HG03575 (cell line): ENCODE measurements around the gene SLC25A10.
"Not testable (repeated sequence)": the region's sequence is repeated elsewhere in the genome, so short reads cannot be mapped to it uniquely, and the experiment has no call there.

Experiments
- ATAC-seq: cut with Tn5 transposase; IDR thresholded peaks from one replicate; pipeline ENCODE4 v1.9.1; 2021; ENCODE audit not compliant: unreplicated experiment, insufficient number of reproducible peaks, low FRiP score; ENCODE audit errors: extremely low read depth

The SLC25A10 gene, protein sequence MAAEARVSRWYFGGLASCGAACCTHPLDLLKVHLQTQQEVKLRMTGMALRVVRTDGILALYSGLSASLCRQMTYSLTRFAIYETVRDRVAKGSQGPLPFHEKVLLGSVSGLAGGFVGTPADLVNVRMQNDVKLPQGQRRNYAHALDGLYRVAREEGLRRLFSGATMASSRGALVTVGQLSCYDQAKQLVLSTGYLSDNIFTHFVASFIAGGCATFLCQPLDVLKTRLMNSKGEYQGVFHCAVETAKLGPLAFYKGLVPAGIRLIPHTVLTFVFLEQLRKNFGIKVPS

GRCh38 chr17:81711814-81712467 is at the start of gene SLC25A10:
Gene SLC25A10 (plus strand): TSS chr17:81712284. CDS start chr17:81712427, 143 bp downstream.
- ATAC-seq = no peak

- no peak for ATAC-seq
Measured at GRCh38 chr17:81664051-81664470, 48.0 kb upstream of the SLC25A10 start.

GRCh38 chr17:81665205-81666091 is 46.6 kb upstream of the SLC25A10 start:
- ATAC-seq = no peak

DNA sequence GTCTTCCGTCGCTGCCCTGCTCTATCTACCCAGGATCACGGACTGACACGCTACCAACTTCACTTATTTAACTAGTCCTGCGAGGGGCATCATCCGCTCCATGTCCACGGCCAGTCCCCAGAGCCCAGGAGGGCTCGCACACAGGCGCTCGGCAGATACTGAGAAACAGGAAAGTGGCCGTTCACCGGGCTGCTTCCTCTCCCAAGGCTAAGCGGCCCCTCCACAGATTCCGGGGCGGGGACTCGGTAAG is 46.1 kb upstream of the SLC25A10 start:
- ATAC-seq = no peak

GRCh38 chr17:81666342-81667191 is 45.5 kb upstream of the SLC25A10 start, which contains the start of the genes CCDC137 and OXLD1:
Gene CCDC137 (plus strand): TSS chr17:81666737. CDS start chr17:81666767, 30 bp downstream.
Gene OXLD1 (minus strand): TSS chr17:81666605. CDS start chr17:81666577, 28 bp downstream.
- no peak for ATAC-seq

- ATAC-seq = no peak
Measured at GRCh38 chr17:81667754-81668153, 44.3 kb upstream of the SLC25A10 start.

- ATAC-seq = no peak
Measured at GRCh38 chr17:81672504-81672903, 39.6 kb upstream of the SLC25A10 start.

DNA sequence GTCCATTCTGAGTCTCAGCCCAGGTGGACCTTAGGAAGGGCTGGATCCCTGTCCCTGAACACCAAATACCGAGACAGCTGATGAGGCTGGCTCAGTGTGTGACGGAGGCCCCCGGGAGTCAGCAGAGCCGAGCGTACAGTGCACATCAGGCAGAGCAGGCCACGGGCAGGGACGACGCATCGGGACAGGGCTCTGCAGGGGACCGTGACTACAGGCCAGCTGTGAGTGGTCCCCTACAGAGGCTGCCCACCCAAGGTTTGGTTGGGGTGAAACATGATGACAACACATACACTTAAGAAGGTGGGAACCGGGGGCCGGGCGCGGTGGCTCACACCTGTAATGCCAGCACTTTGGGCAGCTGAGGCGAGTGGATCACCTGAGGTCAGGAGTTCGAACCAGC is 39.1 kb upstream of the SLC25A10 start:
- no peak for ATAC-seq

DNA sequence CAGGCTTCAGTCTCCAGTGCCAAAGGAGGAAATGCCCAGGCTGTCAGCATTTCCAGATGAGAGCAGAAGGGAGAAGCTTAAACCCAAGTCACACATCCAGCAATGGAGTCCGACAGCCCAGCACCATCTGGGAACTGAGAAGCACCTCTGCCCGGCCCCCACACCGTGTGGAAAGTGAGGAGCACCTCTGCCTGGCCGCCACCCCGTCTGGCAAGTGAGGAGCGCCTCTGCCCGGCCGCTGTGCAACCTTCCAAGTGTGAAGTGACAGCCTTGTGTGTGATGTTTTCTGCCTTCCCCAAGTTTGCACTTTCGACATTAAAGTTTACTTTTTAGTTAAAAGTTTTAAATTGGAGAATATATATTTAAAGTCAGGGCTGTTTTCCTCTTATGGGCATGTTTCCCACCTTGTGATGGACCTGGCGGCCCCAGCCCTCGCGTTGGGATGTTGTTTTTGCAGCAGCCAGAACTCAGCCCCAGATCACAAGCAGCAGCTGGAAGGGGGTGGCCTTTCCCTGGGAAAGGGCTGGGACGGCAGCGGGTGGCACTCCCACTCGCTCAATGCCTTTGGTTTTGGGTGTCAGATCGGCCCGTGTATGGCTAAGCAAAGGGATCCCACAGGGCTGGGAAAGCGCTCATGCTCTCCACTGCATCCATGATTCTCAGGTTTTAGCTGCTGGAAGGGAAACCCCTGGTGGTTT is 38.4 kb upstream of the SLC25A10 start:
- ATAC-seq = no peak

DNA sequence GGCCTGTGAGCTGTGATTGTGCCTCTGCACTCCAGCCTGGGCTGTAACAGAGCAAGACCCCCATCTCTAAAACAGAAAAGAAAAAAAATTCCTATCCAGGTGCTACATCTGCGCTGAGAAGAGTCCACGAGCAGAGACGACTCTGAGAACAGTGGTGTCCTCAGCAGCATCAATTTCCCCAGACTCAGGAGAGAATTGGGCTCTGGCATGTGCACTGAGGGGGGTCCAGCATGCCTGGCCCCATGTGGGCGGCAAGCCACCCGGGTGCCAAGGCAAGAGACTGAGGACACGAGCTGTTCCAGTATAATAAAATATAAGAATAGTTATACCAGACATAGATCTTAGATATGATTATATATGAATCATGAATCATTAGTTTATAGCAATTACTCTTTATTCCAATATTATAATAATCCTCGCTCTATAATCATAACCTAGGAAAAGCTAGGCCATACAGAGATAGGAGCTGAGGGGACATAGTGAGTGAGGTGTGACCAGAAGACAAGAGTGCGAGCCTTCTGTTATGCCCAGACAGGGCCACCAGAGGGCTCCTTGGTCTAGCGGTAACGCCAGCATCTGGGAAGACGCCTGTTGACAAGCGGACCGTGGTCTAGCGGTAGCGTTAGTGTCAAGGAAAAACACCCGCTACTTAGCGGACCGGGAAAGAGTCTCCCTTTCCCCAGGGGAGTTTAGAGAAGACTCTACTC is 36.4 kb upstream of the SLC25A10 start:
- not testable (repeated sequence) for ATAC-seq

DNA sequence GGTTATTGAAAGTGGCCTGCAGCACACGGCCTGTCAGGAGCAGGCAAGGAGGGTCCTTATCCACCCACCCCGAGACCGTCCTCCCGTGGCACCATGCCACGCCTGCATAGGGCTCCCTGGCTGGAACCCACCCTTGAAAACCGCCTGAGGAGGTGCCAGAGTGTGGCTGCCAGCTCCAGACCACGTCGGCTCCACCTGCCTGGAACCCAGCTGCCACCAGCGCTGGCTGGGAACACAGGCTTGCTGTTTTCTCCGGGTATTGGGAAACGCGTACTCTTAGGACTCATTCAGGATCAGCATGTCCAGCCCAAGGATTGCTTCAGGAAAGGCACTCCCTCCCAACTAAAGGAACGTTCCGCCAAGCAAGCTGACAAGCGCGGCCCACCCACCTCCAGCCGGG is 35.2 kb upstream of the SLC25A10 start:
- no peak for ATAC-seq

- ATAC-seq = no peak
Measured at GRCh38 chr17:81680150-81680549, 31.9 kb upstream of the SLC25A10 start.

- ATAC-seq = no peak
Measured at GRCh38 chr17:81681672-81682071, 30.4 kb upstream of the SLC25A10 start.

- ATAC-seq = no peak
Measured at GRCh38 chr17:81682565-81683207, 29.4 kb upstream of the SLC25A10 start.

GRCh38 chr17:81683208-81683583 is 28.9 kb upstream of the SLC25A10 start:
- ATAC-seq = no peak

GRCh38 chr17:81683584-81684441 is 28.3 kb upstream of the SLC25A10 start, which contains the start of the genes ARL16 and HGS:
Gene ARL16 (minus strand): TSS chr17:81683797. CDS start chr17:81683753, 44 bp downstream.
Gene HGS (plus strand): TSS chr17:81684011. CDS start chr17:81684067, 56 bp downstream.
- ATAC-seq = peak; percentile 74
